Esophagus muscularis mucosa (tissue), 4 donors: Measurements from ENCODE around the gene TCP11. TPM values are rescaled to one million over a fixed set of nuclear protein-coding genes. Genes with fewer than 3 reads are reported as not detected.

Experiments used
- DNase-seq: peaks from one replicate; pipeline ENCODE4 v3.0.0-alpha.2; 2017; ENCODE audit errors: extremely low spot score
- H3K27ac ChIP-seq, 4 donors: fragments of 200-600 bp; sonication (generic); replicated peaks in 1 of 4; 1 replicate in 3 of 4; 2 replicates in 1 of 4; pipeline ENCODE4 v1.5.1; 2016 to 2019; ENCODE audit warnings: mild to moderate bottlenecking in 1 of 4
- H3K27me3 ChIP-seq, 4 donors: fragments of 200-600 bp; sonication (generic); one replicate each; pipeline versions ENCODE4 v1.5.1 to v1.6.0; 2016 to 2019
- H3K36me3 ChIP-seq, 4 donors: fragments of 200-600 bp; sonication (generic); one replicate each; pipeline ENCODE4 v1.5.1; 2016 to 2019
- H3K4me1 ChIP-seq, 4 donors: fragments of 200-600 bp; sonication (generic); one replicate each; pipeline ENCODE4 v1.5.1; 2016 to 2019
- H3K4me3 ChIP-seq, 4 donors: fragments of 200-600 bp; sonication (generic); 1 replicate in 2 of 4; 2 replicates in 2 of 4; pipeline ENCODE4 v1.5.1; 2016 to 2019; ENCODE audit warnings: mild to moderate bottlenecking in 4 of 4, moderate library complexity in 1 of 4
- H3K9me3 ChIP-seq, 4 donors: fragments of 200-600 bp; sonication (generic); 1 replicate in 3 of 4; 2 replicates in 1 of 4; pipeline ENCODE4 v1.5.1; 2016 to 2019
- CTCF ChIP-seq, 3 experiments: fragments of 200-600 bp in 2 of 3; fragments of 450-650 bp in 1 of 3; sonication (generic) in 2 of 3; IDR thresholded peaks; one replicate each; pipeline ENCODE4 v1.5.1; 2017 to 2019; ENCODE audit warnings: antibody characterized with exemption in 3 of 3, mild to moderate bottlenecking in 2 of 3, moderate library complexity in 1 of 3
- EP300 ChIP-seq: sonication (generic); formaldehyde crosslinking; IDR thresholded peaks from one replicate; pipeline ENCODE4 v1.6.1; 2017; ENCODE audit warnings: antibody characterized with exemption
- POLR2A ChIP-seq: fragments of 450-650 bp; IDR thresholded peaks from one replicate; pipeline ENCODE4 v1.6.1; 2017; ENCODE audit warnings: antibody characterized with exemption, moderate library complexity, mild to moderate bottlenecking, low read depth
- POLR2AphosphoS5 ChIP-seq, 2 donors: sonication (generic); formaldehyde crosslinking; IDR thresholded peaks; one replicate each; pipeline ENCODE4 v1.6.1; 2017; ENCODE audit warnings: antibody characterized with exemption in 2 of 2
- WGBS: methylation state at CpG from one replicate; pipeline ENCODE4 v1.1.5; 2018; 5-methylcytosine and 5-hydroxymethylcytosine counted together
- intact Hi-C: fragments of 100-400 bp; cut with DNase I; formaldehyde crosslinking; loops from one replicate; pipeline ENCODE4 v1.15.1; 2023
- total RNA-seq, 4 donors: library from RNA; depleted of rRNA; stranded (reverse); fragments of >200 nt; gene quantifications; one replicate each; pipeline versions ENCODE4 v1.1.0 to v1.2.1, GENCODE V29; 2016

Gene TCP11
- total RNA-seq, 4 donors from 2014 or later: 0.75 to 1.1 (median 0.83) TPM; not detected in 1

GRCh38 chr6:35158520-35158919 is 17.4 kb upstream of the TCP11 start:
- Histone ChIP-seq H3K36me3 (no peaks in the 10 kb centered on the region), H3K9me3 (no peaks in the 10 kb centered on the region), H3K27ac (no peak overlapping the region), H3K27me3 (no peaks in the 10 kb centered on the region), H3K4me3 (no peak overlapping the region), H3K4me1 (peaks cover 4 to 7% (median 6%) of the 10 kb centered on the region in 4 donors)
- TF ChIP-seq EP300: no peak
- TF ChIP-seq POLR2A: no peak
- TF ChIP-seq CTCF (IDR thresholded peaks at IDR 0.05): no peak
- intact Hi-C loops: no loop called here
- no peak for DNase-seq

- DNase-seq: no peak
- TF ChIP-seq POLR2A (no peak), POLR2AphosphoS5 (IDR thresholded peaks at IDR 0.05) (no peak), CTCF (IDR thresholded peaks at IDR 0.05) (no peak), EP300 (no peak)
- 97% methylated on average over 1 of the region's 1 CpG for WGBS
- H3K9me3 ChIP-seq: no peaks in the 10 kb centered on the region
- H3K27me3 ChIP-seq: no peaks in the 10 kb centered on the region
- no peak overlapping the region for H3K27ac ChIP-seq
- intact Hi-C loops: no loop called here
- no peaks in the 10 kb centered on the region for H3K36me3 ChIP-seq
- H3K4me1 ChIP-seq: no peaks in the 10 kb centered on the region
- H3K4me3 ChIP-seq: no peak overlapping the region
Measured at GRCh38 chr6:35154947-35155346, 13.8 kb upstream of the TCP11 start.

GRCh38 chr6:35154262-35154661 is 13.1 kb upstream of the TCP11 start:
- no peak overlapping the region for H3K27ac ChIP-seq
- no peak for DNase-seq
- H3K9me3 ChIP-seq: no peaks in the 10 kb centered on the region
- H3K4me3 ChIP-seq: no peak overlapping the region
- intact Hi-C loops: no loop called here
- WGBS: 93% methylated on average over 2 of the region's 2 CpGs
- no peaks in the 10 kb centered on the region for H3K4me1 ChIP-seq
- TF ChIP-seq EP300 (no peak), POLR2AphosphoS5 (IDR thresholded peaks at IDR 0.05) (no peak), POLR2A (no peak), CTCF (IDR thresholded peaks at IDR 0.05) (no peak)
- no peaks in the 10 kb centered on the region for H3K27me3 ChIP-seq
- no peaks in the 10 kb centered on the region for H3K36me3 ChIP-seq

GRCh38 chr6:35152067-35152707 is 11.0 kb upstream of the TCP11 start:
- no peak overlapping the region for H3K4me3 ChIP-seq
- no peak overlapping the region for H3K27ac ChIP-seq
- no peaks in the 10 kb centered on the region for H3K36me3 ChIP-seq
- DNase-seq: no peak
- H3K27me3 ChIP-seq: no peaks in the 10 kb centered on the region
- intact Hi-C loops: no loop called here
- H3K9me3 ChIP-seq: no peaks in the 10 kb centered on the region
- H3K4me1 ChIP-seq: peaks cover 0 to 10% (median 4%) of the 10 kb centered on the region in 4 donors
- WGBS: 73% methylated on average over 4 of the region's 4 CpGs
- TF ChIP-seq POLR2A: no peak
- no peak for TF ChIP-seq POLR2AphosphoS5 (IDR thresholded peaks at IDR 0.05)
- no peak for TF ChIP-seq EP300
- TF ChIP-seq CTCF (IDR thresholded peaks at IDR 0.05): no peak

GRCh38 chr6:35151466-35151865 is 10.3 kb upstream of the TCP11 start:
- Histone ChIP-seq H3K36me3 (no peaks in the 10 kb centered on the region), H3K4me1 (peaks cover 0 to 17% (median 7%) of the 10 kb centered on the region in 4 donors), H3K4me3 (no peak overlapping the region), H3K27ac (no peak overlapping the region), H3K27me3 (no peaks in the 10 kb centered on the region), H3K9me3 (no peaks in the 10 kb centered on the region)
- peak; percentile 2 for DNase-seq
- TF ChIP-seq POLR2A: no peak
- TF ChIP-seq POLR2AphosphoS5 (IDR thresholded peaks at IDR 0.05): no peak
- TF ChIP-seq CTCF (IDR thresholded peaks at IDR 0.05): no peak
- 86% methylated on average over 2 of the region's 2 CpGs for WGBS
- intact Hi-C loops: no loop called here
